Limb (tissue), 2 donors: ENCODE data around the gene STK25.
"Not testable (repeated sequence)": the region's sequence is repeated elsewhere in the genome, so short reads cannot be mapped to it uniquely, and the experiment has no call there.

Experiments
- DNase-seq, 2 donors: peaks; one replicate each; pipeline ENCODE4 v3.0.0-alpha.2; 2016; ENCODE audit errors: extremely low spot score in 2 of 2

The STK25 gene

GRCh38 chr2:241509155-241509784 is 886 bp upstream of the STK25 start:
- no peak for DNase-seq

GRCh38 chr2:241507430-241508239 is 749 bp downstream of the STK25 start:
- DNase-seq: no peak

GRCh38 chr2:241506793-241507429 is 1.5 kb downstream of the STK25 start:
- DNase-seq: no peak

GRCh38 chr2:241506317-241506716 is 2.1 kb downstream of the STK25 start:
- not testable (repeated sequence) for DNase-seq

GRCh38 chr2:241505781-241506201 is 2.6 kb downstream of the STK25 start:
- DNase-seq: no peak

GRCh38 chr2:241505086-241505780 is 3.2 kb downstream of the STK25 start:
- DNase-seq: no peak

- DNase-seq: no peak
Observed at GRCh38 chr2:241503776-241504392, 4.5 kb downstream of the STK25 start.

- no peak for DNase-seq
Observed at GRCh38 chr2:241502281-241502680, 6.1 kb downstream of the STK25 start.

- DNase-seq: no peak
Observed at GRCh38 chr2:241501551-241501950, 6.8 kb downstream of the STK25 start.

- no peak for DNase-seq
Observed at GRCh38 chr2:241501099-241501541, 7.3 kb downstream of the STK25 start.

- no peak for DNase-seq
Observed at GRCh38 chr2:241500431-241500975, 7.9 kb downstream of the STK25 start.

- DNase-seq: no peak
Observed at GRCh38 chr2:241500016-241500415, 8.4 kb downstream of the STK25 start.

- DNase-seq: no peak
Observed at GRCh38 chr2:241499146-241499965, 9.0 kb downstream of the STK25 start.

GRCh38 chr2:241498115-241499070 is 10.0 kb downstream of the STK25 start:
- DNase-seq: no peak

GRCh38 chr2:241496904-241497877 is 11.2 kb downstream of the STK25 start:
- no peak for DNase-seq

- DNase-seq: no peak
Observed at GRCh38 chr2:241496003-241496707, 12.2 kb downstream of the STK25 start.
